RWPE1 (cell line): ENCODE measurements around the gene USP35.

Experiments used
- CTCF ChIA-PET: fragments of 350-600 bp; sonication (Branson Sonifier 250); formaldehyde crosslinking; extraction: SDS; loops from one replicate; lab custom pipeline; 2021; lab: Yijun Ruan, JAX
- POLR2A ChIA-PET: fragments of 400-600 bp; formaldehyde crosslinking; extraction: SDS; loops from one replicate; lab custom pipeline; 2020; ENCODE audit warnings: antibody characterized with exemption; ENCODE audit not compliant: low non-redundant PET; lab: Yijun Ruan, JAX
- DNase-seq: peaks from one replicate; pipeline ENCODE4 v3.0.0; 2012; ENCODE audit warnings: low spot score
- H3K27ac ChIP-seq: fragments of 450-650 bp; 2 replicates; pipeline ENCODE4 v1.5.1; 2017
- CTCF ChIP-seq: fragments of 450-650 bp; conservative IDR thresholded peaks from 2 replicates; pipeline ENCODE4 v1.5.1; 2017; ENCODE audit warnings: low read depth, mild to moderate bottlenecking

Gene USP35

GRCh38 chr11:78189174-78189724 is 530 bp downstream of the USP35 start:
- no peak for TF ChIP-seq CTCF
- DNase-seq: peak; percentile 8
- H3K27ac ChIP-seq: peak overlapping the region; percentile 72
- POLR2A ChIA-PET: no interaction called here
- CTCF ChIA-PET: interaction anchor here (0.6 kb wide), 1 partner anchor 28 kb away, joined by 3 read pairs; no protein-coding TSS in a partner anchor

DNA sequence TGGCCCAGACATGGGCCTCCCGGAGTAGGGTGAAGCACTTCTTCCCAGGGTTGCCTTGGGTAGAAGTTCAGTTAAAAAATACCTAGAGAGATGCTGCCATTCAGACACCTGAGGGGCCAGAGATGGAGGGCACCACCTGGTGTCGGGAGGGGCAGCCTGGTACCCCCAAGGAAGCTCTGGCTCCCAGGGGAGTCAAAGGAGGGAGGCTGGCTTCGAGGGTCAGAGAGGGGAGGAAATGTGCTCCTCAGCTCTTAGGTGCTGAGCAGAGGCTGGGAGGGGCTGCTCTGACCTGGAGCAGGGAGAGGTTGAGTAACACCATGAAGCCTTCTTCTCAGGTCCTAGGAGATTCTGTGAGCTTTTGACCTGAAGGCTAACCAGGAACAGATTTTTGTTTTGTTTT is 1.1 kb downstream of the USP35 start:
- no peak for DNase-seq
- ChIA-PET POLR2A (no interaction called here), CTCF (interaction anchor here (0.6 kb wide), 1 partner anchor 27 kb away, joined by 3 read pairs; no protein-coding TSS in a partner anchor)
- TF ChIP-seq CTCF: no peak
- H3K27ac ChIP-seq: peak overlapping the region; percentile 72

DNA sequence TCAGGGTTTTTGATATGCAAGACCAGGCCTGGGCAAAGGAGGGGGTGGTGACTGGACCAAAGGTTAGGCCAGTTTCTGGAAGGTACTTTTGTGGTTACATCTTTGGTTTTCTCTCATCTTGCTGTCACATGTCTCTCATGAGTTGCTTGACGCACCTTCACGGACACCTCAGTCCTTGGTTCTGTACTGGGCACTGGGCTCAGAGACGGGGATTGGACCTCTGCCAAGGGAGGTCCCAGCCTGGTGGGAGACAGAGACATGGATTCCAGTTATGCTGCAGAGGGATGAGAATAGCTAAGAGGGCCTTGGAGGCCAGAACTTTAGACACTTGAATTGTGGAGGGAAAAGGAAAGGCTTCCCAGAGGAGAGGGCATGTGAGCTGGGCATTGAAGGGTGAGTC is 1.7 kb downstream of the USP35 start:
- no peak overlapping the region for H3K27ac ChIP-seq
- CTCF ChIA-PET: interaction anchor here (0.6 kb wide), 1 partner anchor 409 kb away, joined by 4 read pairs; no protein-coding TSS in a partner anchor
- no peak for TF ChIP-seq CTCF
- POLR2A ChIA-PET: no interaction called here
- no peak for DNase-seq

GRCh38 chr11:78190871-78191538 is 2.3 kb downstream of the USP35 start:
- no peak overlapping the region for H3K27ac ChIP-seq
- no peak for DNase-seq
- TF ChIP-seq CTCF: no peak
- POLR2A ChIA-PET: no interaction called here
- CTCF ChIA-PET: interaction anchor here (0.6 kb wide), 1 partner anchor 408 kb away, joined by 4 read pairs; no protein-coding TSS in a partner anchor

DNA sequence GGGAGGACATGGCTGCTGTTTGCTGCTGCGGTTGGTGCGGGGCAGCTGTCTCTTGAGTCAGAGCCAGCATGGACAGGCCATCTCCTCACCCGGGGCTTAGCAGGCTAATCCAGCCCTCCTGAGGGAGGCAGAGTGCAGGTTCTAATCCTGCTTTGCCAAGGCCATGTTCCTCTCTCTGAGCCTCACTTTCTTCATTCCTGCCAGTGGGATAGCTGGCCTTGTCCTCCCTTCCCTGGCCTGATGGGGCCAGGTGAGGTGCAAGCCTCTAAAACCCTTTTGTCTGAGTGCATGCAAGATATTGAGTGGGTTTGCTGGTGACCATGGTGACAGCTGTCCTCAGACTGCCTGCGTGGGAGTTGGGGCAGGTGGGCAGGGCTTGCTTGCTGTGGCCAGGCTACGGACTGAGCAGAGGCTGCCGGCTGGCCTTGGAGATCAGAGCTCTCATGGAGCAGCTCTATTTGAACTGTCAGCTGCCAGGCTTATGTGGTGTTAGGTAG is 3.6 kb downstream of the USP35 start:
- no peak for TF ChIP-seq CTCF
- ChIA-PET CTCF (no interaction called here), POLR2A (no interaction called here)
- H3K27ac ChIP-seq: 0 out of 2 replicates have a peak overlapping the region, but pooled peaks have one; percentile 6
- no peak for DNase-seq

DNA sequence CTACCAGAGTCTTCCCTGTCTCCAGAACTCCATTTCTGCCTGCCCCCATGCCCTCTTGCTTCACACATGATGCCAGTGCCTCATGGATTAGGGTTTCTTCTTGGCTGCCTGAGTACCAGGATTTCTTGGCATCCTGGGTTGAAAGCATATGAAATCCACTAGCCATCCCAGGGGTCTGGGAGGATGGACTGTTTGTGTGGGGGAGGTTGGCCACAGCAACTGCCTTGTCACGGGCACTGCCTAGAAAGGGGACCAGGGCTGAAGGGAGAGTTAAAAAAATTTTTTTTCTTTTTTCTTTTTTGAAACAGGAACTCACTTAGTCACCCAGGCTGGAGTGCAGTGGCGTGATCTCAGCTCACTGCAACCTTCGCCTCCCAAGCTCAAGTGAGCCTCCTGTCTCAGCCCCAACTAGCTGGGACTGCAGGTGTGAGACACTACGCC is 4.2 kb downstream of the USP35 start:
- ChIA-PET POLR2A (no interaction called here), CTCF (no interaction called here)
- no peak for TF ChIP-seq CTCF
- DNase-seq: no peak
- H3K27ac ChIP-seq: no peak overlapping the region
